Lung (tissue), 12 donors: Measurements from ENCODE around the gene SHPK. TPM values are rescaled to one million over a fixed set of nuclear protein-coding genes. Genes with fewer than 3 reads are reported as not detected.

ENCODE experiments used
- ATAC-seq: fragments of 200-7000 bp; cut with Tn5 transposase; one replicate; pipeline ENCODE4 v1.9.1; 2020; ENCODE audit warnings: moderate number of reproducible peaks; ENCODE audit not compliant: insufficient read depth, low FRiP score
- DNase-seq, 3 donors: peaks; one replicate each; pipeline ENCODE4 v3.0.0-alpha.2; 2013 to 2017
- H3K27ac ChIP-seq, 2 donors: one replicate each; pipeline ENCODE4 v1.5.1; 2013; ENCODE audit warnings: mild to moderate bottlenecking in 2 of 2, moderate library complexity in 2 of 2, control low read depth in 1 of 2, inconsistent platforms in 1 of 2, low read depth in 1 of 2, low read length in 1 of 2
- H3K27me3 ChIP-seq, 3 donors: one replicate each; pipeline ENCODE4 v1.5.1; 2013; ENCODE audit warnings: low read length in 2 of 3; ENCODE audit not compliant: control insufficient read depth in 3 of 3, insufficient read depth in 3 of 3
- H3K36me3 ChIP-seq, 4 donors: one replicate each; pipeline ENCODE4 v1.5.1; 2013; ENCODE audit warnings: low read length in 4 of 4, mild to moderate bottlenecking in 1 of 4, moderate library complexity in 1 of 4; ENCODE audit not compliant: control insufficient read depth in 4 of 4, insufficient read depth in 4 of 4
- H3K4me1 ChIP-seq, 5 donors: one replicate each; pipeline ENCODE4 v1.5.1; 2013; ENCODE audit warnings: low read length in 5 of 5, mild to moderate bottlenecking in 2 of 5, moderate library complexity in 1 of 5; ENCODE audit not compliant: control insufficient read depth in 5 of 5, insufficient read depth in 5 of 5
- H3K4me3 ChIP-seq: one replicate; pipeline ENCODE4 v1.5.1; 2013; ENCODE audit warnings: mild to moderate bottlenecking, control low read depth, moderate library complexity
- H3K9ac ChIP-seq, 2 donors: one replicate each; pipeline ENCODE4 v1.5.1; 2013; ENCODE audit warnings: low read length in 2 of 2, control low read depth in 1 of 2; ENCODE audit not compliant: insufficient read depth in 1 of 2
- H3K9me3 ChIP-seq, 4 donors: one replicate each; pipeline ENCODE4 v1.5.1; 2013; ENCODE audit warnings: low read length in 3 of 4, mild to moderate bottlenecking in 1 of 4, moderate library complexity in 1 of 4; ENCODE audit not compliant: control insufficient read depth in 4 of 4, insufficient read depth in 3 of 4
- WGBS, 2 donors: extraction: QIAGEN DNeasy Blood & Tissue Kit; methylation state at CpG; one replicate each; pipeline ENCODE4 v1.1.7; 2013; 5-methylcytosine and 5-hydroxymethylcytosine counted together
- polyA plus RNA-seq, 2 donors: library from polyadenylated mRNA; stranded (reverse); fragments of 200-250 nt; gene quantifications; one replicate each; pipeline ENCODE4 v1.2.1, GENCODE V29; 2013
- total RNA-seq, 2 donors: library from RNA; depleted of rRNA in 1 of 2; stranded (reverse); fragments of >200 nt in 1 of 2; gene quantifications; one replicate each; pipeline ENCODE4 v1.2.1, GENCODE V29; 2014 to 2021
- TF ChIP-seq, protein P1 (sequence below): IDR thresholded peaks from 2 replicates; pipeline ENCODE4 v1.5.1; 2012; ENCODE audit warnings: mild to moderate bottlenecking; ENCODE audit errors: control extremely low read depth, extremely low read depth
- donor health status: control.
- donor health status: control.
- donor health status: Bipolar disorder and iron deficiency.
- donor health status: healthy.
- donor health status: DM: yes; HTN: yes; CAD: no.

SHPK gene
- total and polyA plus RNA-seq, 4 donors = 4.9 to 16.8 (median 11.3) TPM

GRCh38 chr17:3609689-3610088 is 26.4 kb downstream of the SHPK start:
- H3K4me3 ChIP-seq = no peak overlapping the region
- TF ChIP-seq, protein P1, sequence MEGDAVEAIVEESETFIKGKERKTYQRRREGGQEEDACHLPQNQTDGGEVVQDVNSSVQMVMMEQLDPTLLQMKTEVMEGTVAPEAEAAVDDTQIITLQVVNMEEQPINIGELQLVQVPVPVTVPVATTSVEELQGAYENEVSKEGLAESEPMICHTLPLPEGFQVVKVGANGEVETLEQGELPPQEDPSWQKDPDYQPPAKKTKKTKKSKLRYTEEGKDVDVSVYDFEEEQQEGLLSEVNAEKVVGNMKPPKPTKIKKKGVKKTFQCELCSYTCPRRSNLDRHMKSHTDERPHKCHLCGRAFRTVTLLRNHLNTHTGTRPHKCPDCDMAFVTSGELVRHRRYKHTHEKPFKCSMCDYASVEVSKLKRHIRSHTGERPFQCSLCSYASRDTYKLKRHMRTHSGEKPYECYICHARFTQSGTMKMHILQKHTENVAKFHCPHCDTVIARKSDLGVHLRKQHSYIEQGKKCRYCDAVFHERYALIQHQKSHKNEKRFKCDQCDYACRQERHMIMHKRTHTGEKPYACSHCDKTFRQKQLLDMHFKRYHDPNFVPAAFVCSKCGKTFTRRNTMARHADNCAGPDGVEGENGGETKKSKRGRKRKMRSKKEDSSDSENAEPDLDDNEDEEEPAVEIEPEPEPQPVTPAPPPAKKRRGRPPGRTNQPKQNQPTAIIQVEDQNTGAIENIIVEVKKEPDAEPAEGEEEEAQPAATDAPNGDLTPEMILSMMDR = no peak
- no peak overlapping the region for H3K27ac ChIP-seq
- H3K27me3 ChIP-seq = no peaks in the 10 kb centered on the region
- peaks cover 13 to 32% (median 17%) of the 10 kb centered on the region in 4 donors for H3K36me3 ChIP-seq
- H3K9ac ChIP-seq = no peak overlapping the region
- ATAC-seq (no peak), DNase-seq (no peak)
- WGBS, 2 donors = 86 to 97% methylated on average over 10 of the region's 10 CpGs
- no peaks in the 10 kb centered on the region for H3K4me1 ChIP-seq
- H3K9me3 ChIP-seq = no peaks in the 10 kb centered on the region

DNA sequence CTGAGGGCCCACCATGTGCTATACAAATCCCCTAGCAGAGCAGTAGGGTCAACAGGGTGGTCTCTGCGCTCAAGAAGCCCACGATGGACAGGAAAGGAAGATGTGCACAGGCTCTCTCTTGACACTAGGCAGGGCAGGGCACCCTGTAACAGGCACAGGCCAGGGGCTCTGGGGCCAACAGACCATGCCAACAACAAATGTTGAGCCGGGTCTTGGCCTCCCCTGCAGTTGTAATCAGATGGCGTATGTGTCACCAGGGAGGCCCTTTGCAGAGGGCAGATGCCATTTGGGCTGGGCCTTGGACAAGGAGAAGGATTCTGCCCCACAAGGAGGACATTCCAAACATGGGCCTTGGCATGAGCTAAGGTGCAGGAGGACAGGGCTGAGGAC is 32.2 kb downstream of the SHPK start:
- H3K9me3 ChIP-seq = peaks cover 0 to 1% (median 0%) of the 10 kb centered on the region in 4 donors
- no peaks in the 10 kb centered on the region for H3K4me1 ChIP-seq
- no peak overlapping the region for H3K4me3 ChIP-seq
- WGBS, 2 donors = 94 to 97% methylated on average over 4 of the region's 4 CpGs
- no peak overlapping the region for H3K9ac ChIP-seq
- H3K27ac ChIP-seq = no peak overlapping the region
- no peaks in the 10 kb centered on the region for H3K27me3 ChIP-seq
- TF ChIP-seq, protein P1 = no peak
- ATAC-seq = no peak
- H3K36me3 ChIP-seq = peaks cover 6 to 19% (median 11%) of the 10 kb centered on the region in 4 donors
- DNase-seq = no peak

DNA sequence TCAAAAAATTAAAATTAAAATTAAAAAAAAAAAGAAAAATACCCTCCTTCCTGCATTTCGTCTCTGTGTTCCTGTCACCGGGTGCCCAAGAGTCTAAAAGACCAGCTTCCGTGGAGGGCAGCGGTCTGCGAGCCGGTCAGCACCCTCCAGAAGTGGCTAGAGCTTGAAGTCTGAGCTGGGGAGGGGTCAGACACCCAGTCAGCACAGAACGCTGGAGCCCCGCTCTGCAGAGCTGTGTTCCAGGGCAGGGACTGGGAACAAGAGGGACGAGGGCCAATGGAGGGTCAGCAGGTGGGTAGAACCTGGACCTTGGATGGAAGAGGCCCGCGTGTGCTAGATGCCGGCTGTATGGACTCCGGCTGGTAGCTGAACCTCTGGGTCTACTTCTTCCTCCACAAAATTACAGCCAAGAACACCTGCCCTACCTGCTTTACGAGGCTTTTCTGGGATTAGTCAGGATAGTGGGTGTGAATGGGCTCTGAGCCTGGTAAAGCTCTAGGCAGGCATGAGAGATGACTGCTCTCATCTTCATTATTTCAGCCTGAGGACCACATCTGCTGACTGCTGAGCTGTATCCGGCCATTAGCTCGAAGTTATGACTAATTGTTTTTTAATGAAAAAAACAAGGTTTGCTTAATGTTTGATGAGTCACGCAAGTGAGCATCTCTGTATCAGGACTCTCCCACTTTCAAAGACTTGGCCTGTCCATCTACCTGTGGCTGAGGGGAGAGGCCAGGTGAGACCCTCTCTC is 32.8 kb downstream of the SHPK start:
- no peaks in the 10 kb centered on the region for H3K4me1 ChIP-seq
- H3K27me3 ChIP-seq = no peaks in the 10 kb centered on the region
- H3K9me3 ChIP-seq = peaks cover 0 to 1% (median 0%) of the 10 kb centered on the region in 4 donors
- 94% methylated on average over 17 of the region's 17 CpGs for WGBS, 2 donors
- ATAC-seq (no peak), DNase-seq (no peak)
- H3K36me3 ChIP-seq = peaks cover 6 to 19% (median 9%) of the 10 kb centered on the region in 4 donors
- no peak overlapping the region for H3K4me3 ChIP-seq
- H3K27ac ChIP-seq = no peak overlapping the region
- TF ChIP-seq, protein P1 = no peak
- H3K9ac ChIP-seq = no peak overlapping the region
